HG02642 (cell line): ENCODE measurements around the gene ARHGDIA.

Experiments used
- ATAC-seq: cut with Tn5 transposase; IDR thresholded peaks from one replicate; pipeline ENCODE4 v1.9.1; 2021; ENCODE audit warnings: mild to moderate bottlenecking; ENCODE audit not compliant: unreplicated experiment, poor library complexity

The ARHGDIA gene

DNA sequence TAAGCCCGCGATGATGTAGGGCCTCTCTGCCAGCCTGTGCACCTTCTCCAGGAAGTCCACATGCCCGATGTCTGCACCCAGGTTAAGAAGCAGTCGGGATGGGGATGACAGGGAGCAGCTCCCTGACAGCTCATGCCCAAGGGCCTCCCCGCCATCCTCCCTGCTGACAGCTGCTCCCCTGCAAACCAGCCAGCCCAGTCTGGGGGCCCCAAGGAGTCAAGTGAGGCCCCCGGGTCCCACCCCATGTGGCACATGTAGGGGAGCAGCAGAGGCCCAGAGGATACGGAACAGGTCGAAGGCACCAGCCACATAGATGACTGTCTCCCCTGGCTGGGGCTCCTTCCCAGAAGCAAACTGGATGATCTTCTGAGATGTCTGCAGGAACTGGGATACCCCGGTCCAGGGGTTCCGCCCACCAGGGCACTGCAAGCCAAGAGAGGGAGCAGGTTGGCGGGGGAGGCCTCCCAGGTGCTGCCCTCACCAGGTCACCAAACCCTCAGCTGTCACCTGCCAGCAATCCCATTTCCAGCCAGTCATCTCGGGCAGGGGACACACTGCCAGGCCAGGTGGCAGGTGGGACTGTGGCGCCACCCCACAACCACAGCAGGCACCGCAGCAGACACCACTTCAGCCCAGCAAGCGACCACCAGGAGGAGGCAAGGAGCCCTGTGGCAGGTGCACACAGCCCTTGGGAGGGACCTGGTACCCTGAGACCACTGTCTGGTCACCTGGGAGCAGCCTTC lies 35.5 kb upstream of the ARHGDIA start:
- ATAC-seq: no peak

GRCh38 chr17:81905993-81906392 lies 34.9 kb upstream of the ARHGDIA start:
- no peak for ATAC-seq

DNA sequence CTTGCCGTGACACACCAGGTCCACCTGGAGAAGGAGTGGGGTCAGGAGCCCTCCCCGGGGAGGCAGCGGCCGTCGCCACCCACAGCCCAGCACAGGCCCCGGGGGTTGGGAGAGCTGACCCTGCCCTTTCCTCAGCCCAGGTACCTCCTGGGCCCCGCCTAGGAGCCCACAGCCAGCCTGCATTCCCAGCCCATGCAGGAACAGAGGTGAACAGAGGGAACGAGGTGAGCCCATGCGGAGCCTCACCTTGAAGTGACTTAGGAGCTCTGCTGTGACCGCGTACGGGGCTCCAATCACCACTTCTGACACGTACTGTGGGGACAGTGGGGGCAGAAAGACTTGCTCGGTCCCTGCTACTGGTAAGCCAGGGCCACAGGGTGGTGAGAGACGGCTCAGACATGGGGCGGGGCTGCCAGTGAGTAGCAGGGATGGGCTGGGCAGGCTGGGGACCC lies 34.3 kb upstream of the ARHGDIA start:
- no peak for ATAC-seq

- ATAC-seq: no peak
Measured at GRCh38 chr17:81904600-81905423, 33.7 kb upstream of the ARHGDIA start.

- ATAC-seq: no peak
Measured at GRCh38 chr17:81903896-81904599, 32.9 kb upstream of the ARHGDIA start.

GRCh38 chr17:81903415-81903831 lies 32.3 kb upstream of the ARHGDIA start:
- ATAC-seq: no peak

GRCh38 chr17:81902653-81903414 lies 31.7 kb upstream of the ARHGDIA start:
- ATAC-seq: no peak

DNA sequence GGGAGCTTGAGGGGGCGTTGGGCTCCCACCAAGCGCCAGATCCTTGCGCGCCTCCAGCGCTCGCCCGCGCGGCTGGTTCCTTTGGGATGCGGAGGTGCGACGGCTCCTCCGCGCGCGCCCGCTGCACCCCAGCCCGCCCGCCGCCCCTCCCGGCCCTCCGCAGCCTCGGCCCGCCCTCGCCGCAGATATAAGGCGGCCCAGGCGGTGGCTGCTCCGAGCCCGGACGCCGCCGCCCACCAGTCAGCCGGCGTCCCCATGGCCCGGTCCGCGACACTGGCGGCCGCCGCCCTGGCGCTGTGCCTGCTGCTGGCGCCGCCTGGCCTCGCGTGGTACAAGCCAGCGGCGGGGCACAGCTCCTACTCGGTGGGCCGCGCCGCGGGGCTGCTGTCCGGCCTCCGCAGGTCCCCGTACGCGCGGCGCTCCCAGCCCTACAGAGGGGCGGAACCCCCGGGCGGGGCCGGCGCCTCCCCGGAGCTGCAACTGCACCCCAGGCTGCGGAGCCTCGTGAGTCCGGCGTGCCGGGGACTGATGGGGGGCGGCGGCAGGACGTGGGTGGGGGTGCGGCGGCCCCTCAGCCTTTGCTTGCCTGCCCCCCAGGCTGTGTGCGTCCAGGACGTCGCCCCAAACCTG lies 31.0 kb upstream of the ARHGDIA start, which contains the start of gene NPB:
NPB (plus strand) TSS at position 216 of the 630 bp plus-strand sequence; CDS start at position 256, 40 bp downstream.
- no peak for ATAC-seq

GRCh38 chr17:81901167-81902022 lies 30.3 kb upstream of the ARHGDIA start:
- ATAC-seq: no peak

- no peak for ATAC-seq
Measured at GRCh38 chr17:81900181-81900820, 29.2 kb upstream of the ARHGDIA start.

DNA sequence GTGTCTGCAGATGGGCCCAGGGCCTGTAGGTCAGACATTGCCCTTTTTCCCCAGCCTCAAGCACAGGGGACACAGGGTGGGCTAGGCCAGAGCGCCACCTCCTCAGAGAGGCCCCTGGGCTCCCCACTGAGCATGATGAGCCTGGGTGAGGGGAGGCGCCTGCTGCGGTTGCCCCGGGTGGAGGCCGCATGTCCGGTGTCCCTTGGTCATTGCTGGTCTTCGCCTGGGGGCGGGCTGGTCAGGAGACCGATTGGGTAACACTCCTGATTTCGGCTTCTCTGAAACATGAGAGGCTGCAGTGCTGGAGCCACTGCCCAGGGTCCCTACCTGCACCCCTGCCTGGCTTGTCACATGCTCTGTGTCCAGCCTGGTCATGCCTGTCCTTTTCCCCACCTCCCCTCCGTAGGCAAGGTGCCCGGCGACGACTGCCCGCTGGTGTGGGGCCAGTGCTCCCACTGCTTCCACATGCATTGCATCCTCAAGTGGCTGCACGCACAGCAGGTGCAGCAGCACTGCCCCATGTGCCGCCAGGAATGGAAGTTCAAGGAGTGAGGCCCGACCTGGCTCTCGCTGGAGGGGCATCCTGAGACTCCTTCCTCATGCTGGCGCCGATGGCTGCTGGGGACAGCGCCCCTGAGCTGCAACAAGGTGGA lies 28.5 kb upstream of the ARHGDIA start:
- no peak for ATAC-seq

DNA sequence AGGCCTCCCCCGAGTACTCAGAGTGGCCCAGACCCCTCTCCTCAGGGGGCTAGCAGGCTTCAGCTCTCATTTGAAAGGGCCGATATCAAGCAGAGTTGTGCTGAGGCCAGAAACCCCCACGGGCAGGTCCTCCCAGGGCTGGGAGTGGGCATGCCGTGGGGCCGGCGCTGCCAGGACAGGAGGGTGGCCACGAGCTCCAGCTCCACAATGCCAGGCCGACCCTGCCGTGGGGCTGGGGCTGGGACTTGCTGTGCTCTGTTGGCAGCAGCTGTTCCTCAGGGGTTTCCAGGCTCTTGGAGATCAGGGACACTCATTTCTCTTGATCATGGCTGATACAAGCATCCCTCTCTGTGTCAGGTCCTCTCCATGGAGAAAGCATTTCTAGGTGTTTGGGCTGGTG lies 27.7 kb upstream of the ARHGDIA start:
- ATAC-seq: no peak

- ATAC-seq: no peak
Measured at GRCh38 chr17:81898029-81898866, 27.1 kb upstream of the ARHGDIA start.

DNA sequence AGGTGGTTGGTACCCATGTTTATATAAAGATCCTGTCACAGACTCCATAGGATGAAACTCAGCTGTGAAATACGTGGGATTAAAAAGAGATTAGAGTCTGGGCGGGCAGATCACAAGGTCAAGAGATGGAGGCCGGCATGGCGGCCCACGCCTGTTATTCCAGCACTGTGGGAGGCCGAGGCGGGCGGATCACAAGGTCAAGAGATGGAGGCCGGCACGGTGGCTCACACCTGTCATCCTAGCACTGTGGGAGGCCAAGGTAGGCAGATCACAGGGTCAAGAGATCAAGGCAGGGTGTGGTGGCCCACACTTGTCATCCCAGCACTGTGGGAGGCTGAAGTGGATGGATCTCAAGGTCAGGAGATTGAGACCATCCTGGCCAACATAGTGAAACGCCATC lies 24.3 kb upstream of the ARHGDIA start:
- no peak for ATAC-seq

DNA sequence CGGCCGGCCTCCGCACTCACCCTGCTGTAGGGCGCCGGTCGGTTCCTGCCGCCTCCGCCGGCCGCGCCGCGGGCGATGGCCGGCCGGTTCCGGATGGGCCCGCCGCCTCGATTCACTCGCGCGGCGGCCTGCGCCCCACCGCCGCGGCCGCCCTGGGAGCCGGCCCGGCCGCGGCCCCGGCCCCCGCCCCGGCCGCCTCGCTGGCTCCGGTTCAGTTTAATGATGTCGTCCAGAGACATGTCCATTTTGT lies 20.1 kb upstream of the ARHGDIA start:
- no peak for ATAC-seq

GRCh38 chr17:81890447-81891302 lies 19.5 kb upstream of the ARHGDIA start:
- peak; percentile 20 for ATAC-seq
